CD4-positive, alpha-beta T cell treated with Interleukin-6 at 100 ng/mL for 8 hours (primary cell): ENCODE data around the gene AIFM3.
"Not testable (repeated sequence)": the region's sequence is repeated elsewhere in the genome, so short reads cannot be mapped to it uniquely, and the experiment has no call there.

Source experiments
- DNase-seq: peaks from one replicate; pipeline ENCODE4 v3.0.0-alpha.2; 2020; ENCODE audit warnings: mixed read lengths, low spot score

The AIFM3 gene

GRCh38 chr22:20966883-20967696, at the start of gene AIFM3:
AIFM3 (plus strand) TSS chr22:20967255; CDS start chr22:20967945, 690 bp downstream.
- no peak for DNase-seq

- DNase-seq: no peak
These were observed 48.3 kb upstream of the AIFM3 start for GRCh38 chr22:20918663-20919218.

GRCh38 chr22:20919718-20920117, 47.3 kb upstream of the AIFM3 start:
- DNase-seq: no peak

- no peak for DNase-seq
These were observed 46.2 kb upstream of the AIFM3 start for GRCh38 chr22:20920881-20921203.

GRCh38 chr22:20922141-20922751, 44.8 kb upstream of the AIFM3 start:
- no peak for DNase-seq

GRCh38 chr22:20926243-20926642, 40.8 kb upstream of the AIFM3 start:
- no peak for DNase-seq

- no peak for DNase-seq
These were observed 39.0 kb upstream of the AIFM3 start for GRCh38 chr22:20927940-20928572.

- DNase-seq: no peak
These were observed 38.5 kb upstream of the AIFM3 start for GRCh38 chr22:20928573-20928967.

- no peak for DNase-seq
These were observed 37.1 kb upstream of the AIFM3 start for GRCh38 chr22:20930004-20930403.

- not testable (repeated sequence) for DNase-seq
These were observed 36.6 kb upstream of the AIFM3 start for GRCh38 chr22:20930435-20930834.

- no peak for DNase-seq
These were observed 35.9 kb upstream of the AIFM3 start for GRCh38 chr22:20931126-20931654.

GRCh38 chr22:20933910-20934309, 33.1 kb upstream of the AIFM3 start:
- DNase-seq: no peak

- not testable (repeated sequence) for DNase-seq
These were observed 32.0 kb upstream of the AIFM3 start for GRCh38 chr22:20935049-20935448.

- not testable (repeated sequence) for DNase-seq
These were observed 31.1 kb upstream of the AIFM3 start for GRCh38 chr22:20935780-20936539.

GRCh38 chr22:20937031-20937793, 29.8 kb upstream of the AIFM3 start:
- no peak for DNase-seq

GRCh38 chr22:20937794-20938671, 29.0 kb upstream of the AIFM3 start:
- DNase-seq: no peak

GRCh38 chr22:20939457-20940185, 27.4 kb upstream of the AIFM3 start:
- DNase-seq: not testable (repeated sequence)

- no peak for DNase-seq
These were observed 26.8 kb upstream of the AIFM3 start for GRCh38 chr22:20940186-20940651.

GRCh38 chr22:20940904-20941385, 26.1 kb upstream of the AIFM3 start:
- DNase-seq: no peak
